Thymus (tissue), 11 donors: ENCODE measurements around the gene TOP3A. TPM values are rescaled to one million over a fixed set of nuclear protein-coding genes. Genes with fewer than 3 reads are reported as not detected.

ENCODE experiments used
- DNase-seq, 9 donors: peaks; one replicate each; pipeline ENCODE4 v3.0.0-alpha.2; 2013; ENCODE audit warnings: low spot score in 9 of 9, low read depth in 6 of 9, missing footprints in 1 of 9
- H3K27ac ChIP-seq, 2 donors: one replicate each; pipeline ENCODE4 v1.5.1; 2013; ENCODE audit warnings: control low read depth in 1 of 2, low read depth in 1 of 2, low read length in 1 of 2, mild to moderate bottlenecking in 1 of 2, moderate library complexity in 1 of 2
- H3K27me3 ChIP-seq, 2 donors: one replicate each; pipeline ENCODE4 v1.5.1; 2013; ENCODE audit warnings: low read length in 1 of 2; ENCODE audit not compliant: control insufficient read depth in 2 of 2, insufficient read depth in 1 of 2
- H3K36me3 ChIP-seq, 2 donors: one replicate each; pipeline ENCODE4 v1.5.1; 2013; ENCODE audit warnings: low read length in 1 of 2, mild to moderate bottlenecking in 1 of 2, moderate library complexity in 1 of 2; ENCODE audit not compliant: control insufficient read depth in 2 of 2, insufficient read depth in 2 of 2
- H3K4me1 ChIP-seq, 2 donors: one replicate each; pipeline ENCODE4 v1.5.1; 2013; ENCODE audit warnings: low read length in 2 of 2; ENCODE audit not compliant: control insufficient read depth in 2 of 2, insufficient read depth in 2 of 2
- H3K4me3 ChIP-seq, 2 donors: one replicate each; pipeline ENCODE4 v1.5.1; 2013; ENCODE audit warnings: low read length in 2 of 2, control low read depth in 1 of 2, mild to moderate bottlenecking in 1 of 2
- H3K9me3 ChIP-seq, 2 donors: one replicate each; pipeline ENCODE4 v1.5.1; 2013; ENCODE audit warnings: low read length in 1 of 2, mild to moderate bottlenecking in 1 of 2; ENCODE audit not compliant: control insufficient read depth in 2 of 2, insufficient read depth in 1 of 2
- WGBS: extraction: QIAGEN DNeasy Blood & Tissue Kit; methylation state at CpG from one replicate; pipeline ENCODE4 v1.1.7; 2013; 5-methylcytosine and 5-hydroxymethylcytosine counted together
- polyA plus RNA-seq: library from polyadenylated mRNA; stranded (reverse); fragments of 200-250 nt; gene quantifications from one replicate; pipeline ENCODE4 v1.2.3, GENCODE V29; 2013
- total RNA-seq: library from RNA; stranded (reverse); fragments of 120-200 nt; gene quantifications from one replicate; pipeline ENCODE4 v1.2.4, GENCODE V29; 2013
- donor health status: healthy.

TOP3A gene
- total and polyA plus RNA-seq, 2 donors: 22.6 to 23.5 TPM

- Histone ChIP-seq H3K4me1 (no peaks in the 10 kb centered on the region), H3K36me3 (peaks cover 14 to 45% of the 10 kb centered on the region in 2 donors), H3K27me3 (no peaks in the 10 kb centered on the region), H3K9me3 (no peaks in the 10 kb centered on the region), H3K27ac (no peak overlapping the region), H3K4me3 (no peak overlapping the region)
- WGBS: 98% methylated on average over 22 of the region's 22 CpGs
- no peak for DNase-seq
These were observed 79.9 kb downstream of the TOP3A start for GRCh38 chr17:18234853-18235380.

GRCh38 chr17:18233803-18234518 is 80.8 kb downstream of the TOP3A start:
- no peak for DNase-seq
- H3K9me3 ChIP-seq: no peaks in the 10 kb centered on the region
- no peak overlapping the region for H3K27ac ChIP-seq
- H3K27me3 ChIP-seq: no peaks in the 10 kb centered on the region
- WGBS: 98% methylated on average over 22 of the region's 22 CpGs
- H3K36me3 ChIP-seq: peaks cover 14 to 45% of the 10 kb centered on the region in 2 donors
- no peaks in the 10 kb centered on the region for H3K4me1 ChIP-seq
- H3K4me3 ChIP-seq: no peak overlapping the region

GRCh38 chr17:18231164-18231563 is 83.6 kb downstream of the TOP3A start:
- peaks cover 6 to 7% of the 10 kb centered on the region in 2 donors for H3K4me1 ChIP-seq
- H3K36me3 ChIP-seq: peaks cover 14 to 27% of the 10 kb centered on the region in 2 donors
- H3K27me3 ChIP-seq: peaks cover 0 to 2% of the 10 kb centered on the region in 2 donors
- no peaks in the 10 kb centered on the region for H3K9me3 ChIP-seq
- 94% methylated on average over 9 of the region's 9 CpGs for WGBS
- no peak overlapping the region for H3K27ac ChIP-seq
- no peak for DNase-seq
- H3K4me3 ChIP-seq: no peak overlapping the region

GRCh38 chr17:18230288-18231141 is 84.3 kb downstream of the TOP3A start:
- DNase-seq: no peak
- Histone ChIP-seq H3K4me1 (peaks cover 7 to 11% of the 10 kb centered on the region in 2 donors), H3K27ac (no peak overlapping the region), H3K4me3 (no peak overlapping the region), H3K36me3 (peaks cover 11 to 24% of the 10 kb centered on the region in 2 donors), H3K9me3 (no peaks in the 10 kb centered on the region), H3K27me3 (peaks cover 0 to 2% of the 10 kb centered on the region in 2 donors)
- 94% methylated on average over 14 of the region's 14 CpGs for WGBS

GRCh38 chr17:18229771-18230170 is 85.0 kb downstream of the TOP3A start:
- Histone ChIP-seq H3K4me3 (no peak overlapping the region), H3K27ac (no peak overlapping the region), H3K27me3 (peaks cover 0 to 2% of the 10 kb centered on the region in 2 donors), H3K36me3 (peaks cover 11 to 17% of the 10 kb centered on the region in 2 donors), H3K4me1 (peaks cover 7 to 15% of the 10 kb centered on the region in 2 donors), H3K9me3 (no peaks in the 10 kb centered on the region)
- 97% methylated on average over 7 of the region's 7 CpGs for WGBS
- no peak for DNase-seq

- Histone ChIP-seq H3K27ac (no peak overlapping the region), H3K9me3 (no peaks in the 10 kb centered on the region), H3K4me1 (peaks cover 7 to 16% of the 10 kb centered on the region in 2 donors), H3K27me3 (peaks cover 0 to 6% of the 10 kb centered on the region in 2 donors), H3K4me3 (no peak overlapping the region), H3K36me3 (peaks cover 8 to 11% of the 10 kb centered on the region in 2 donors)
- 92% methylated on average over 4 of the region's 4 CpGs for WGBS
- no peak for DNase-seq
These were observed 85.5 kb downstream of the TOP3A start for GRCh38 chr17:18229254-18229653.

GRCh38 chr17:18228176-18228682 is 86.6 kb downstream of the TOP3A start:
- Histone ChIP-seq H3K36me3 (peaks cover 0 to 5% of the 10 kb centered on the region in 2 donors), H3K4me3 (no peak overlapping the region), H3K27ac (no peak overlapping the region), H3K4me1 (peaks cover 7 to 16% of the 10 kb centered on the region in 2 donors), H3K27me3 (peaks cover 0 to 6% of the 10 kb centered on the region in 2 donors), H3K9me3 (no peaks in the 10 kb centered on the region)
- no peak for DNase-seq
- WGBS: 98% methylated on average over 10 of the region's 10 CpGs

- WGBS: over 99% methylated on average over 5 of the region's 5 CpGs
- peaks cover 7 to 16% of the 10 kb centered on the region in 2 donors for H3K4me1 ChIP-seq
- no peak for DNase-seq
These were observed 87.2 kb downstream of the TOP3A start for GRCh38 chr17:18227635-18228034.

More at GRCh38 chr17:18227635-18228034, 87.2 kb downstream of the TOP3A start:
- H3K4me3 ChIP-seq: no peak overlapping the region
- no peaks in the 10 kb centered on the region for H3K9me3 ChIP-seq
- H3K27ac ChIP-seq: no peak overlapping the region
- peaks cover 0 to 4% of the 10 kb centered on the region in 2 donors for H3K36me3 ChIP-seq
- H3K27me3 ChIP-seq: peaks cover 0 to 6% of the 10 kb centered on the region in 2 donors
